ENCODE data around the gene FHL2.

Gene FHL2

DNA sequence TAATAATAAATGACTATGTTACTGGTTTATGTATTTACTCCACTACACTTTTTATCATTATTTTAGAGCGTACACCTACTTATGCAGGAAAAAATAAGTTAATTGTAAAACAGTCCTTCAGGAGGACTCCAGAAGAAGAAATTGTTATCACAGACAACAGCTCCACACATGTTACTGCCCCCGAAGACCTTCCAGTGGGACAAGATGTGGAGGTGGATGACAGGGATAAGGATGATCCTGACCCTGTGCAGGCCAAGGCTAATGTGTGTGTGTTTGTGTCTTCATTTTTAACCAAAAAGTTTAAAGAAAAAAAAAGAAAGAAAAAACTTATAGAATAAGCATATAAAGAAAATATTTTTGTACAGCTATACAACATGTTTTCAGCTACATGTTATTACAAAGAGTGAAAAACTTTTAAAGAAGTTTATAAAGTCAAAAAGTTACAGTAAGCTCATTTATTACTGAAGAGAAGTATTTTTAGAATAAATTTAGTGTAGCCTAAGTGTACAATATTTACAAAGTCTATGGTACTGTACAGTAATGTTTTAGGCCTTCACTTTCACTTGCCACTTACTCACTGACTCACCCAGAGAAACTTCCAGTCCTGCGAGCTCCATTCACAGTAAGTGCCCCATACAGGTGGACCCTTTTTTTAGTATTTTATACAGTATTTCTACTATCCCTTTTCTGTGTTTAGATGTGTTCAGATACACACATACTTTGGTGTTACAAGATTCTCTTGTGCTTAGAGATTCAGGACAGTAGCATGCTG is 76.8 kb downstream of the FHL2 start:
- Histone ChIP-seq H3K36me3 (ENCODE audit: insufficient read depth, low read length) (0 out of 2 replicates have a peak, but pooled peaks cover 3% of the 10 kb centered on the region), H3K9ac (ENCODE audit: insufficient read length) (no peak overlapping the region), H3K9me3 (ENCODE audit: low read depth, low read length) (no peaks in the 10 kb centered on the region), H3K4me3 (no peak overlapping the region), H3K27ac (no peak overlapping the region)
- TF ChIP-seq EZH2 (IDR thresholded peaks at IDR 0.05) = no peak
- no peak for TF ChIP-seq POLR2AphosphoS5 (IDR thresholded peaks at IDR 0.05; ENCODE audit: borderline replicate concordance, low read depth, low read length)
- no peak for TF ChIP-seq FOXP2 (optimal IDR thresholded peaks at IDR 0.05; ENCODE audit: control extremely low read depth, extremely low read length, insufficient read depth)
- DNase-seq (ENCODE audit: low read depth, low spot score) = no peak

DNA sequence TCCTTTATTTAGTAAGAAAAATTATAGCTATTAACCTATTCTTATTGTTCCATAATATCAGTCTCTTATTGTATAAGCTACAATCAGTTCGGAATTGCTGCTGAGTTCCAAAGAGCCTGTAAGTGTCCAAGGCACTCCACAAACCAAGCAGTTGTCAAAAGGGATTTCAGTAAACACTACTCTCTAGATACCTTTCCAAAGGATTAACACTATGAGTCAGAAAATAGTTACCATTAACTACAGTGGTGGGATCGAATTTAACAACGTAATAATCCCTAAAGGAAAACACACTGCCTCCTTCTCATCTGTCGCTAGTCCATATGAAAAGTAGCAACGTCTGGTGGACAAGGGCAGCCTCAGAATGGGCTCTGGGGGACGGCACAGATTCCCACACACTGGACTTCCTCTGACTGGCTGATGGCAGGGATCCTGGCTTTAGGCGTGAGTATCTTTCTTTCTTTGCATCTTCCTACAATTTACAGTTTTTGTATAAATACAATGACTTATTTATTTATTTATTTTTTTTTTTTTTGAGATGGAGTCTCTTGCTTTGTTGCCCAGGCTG is 78.1 kb downstream of the FHL2 start:
- TF ChIP-seq EZH2 (IDR thresholded peaks at IDR 0.05) = no peak
- TF ChIP-seq POLR2AphosphoS5 (IDR thresholded peaks at IDR 0.05; ENCODE audit: borderline replicate concordance, low read depth, low read length) = no peak
- no peak for TF ChIP-seq FOXP2 (optimal IDR thresholded peaks at IDR 0.05; ENCODE audit: control extremely low read depth, extremely low read length, insufficient read depth)

GRCh38 chr2:105317937-105318336 is 80.9 kb downstream of the FHL2 start:
- Histone ChIP-seq H3K9me3 (ENCODE audit: low read depth, low read length) (no peaks in the 10 kb centered on the region), H3K9ac (ENCODE audit: insufficient read length) (no peak overlapping the region), H3K27ac (no peak overlapping the region), H3K4me3 (no peak overlapping the region), H3K36me3 (ENCODE audit: insufficient read depth, low read length) (no peaks in the 10 kb centered on the region)
- TF ChIP-seq EZH2 (IDR thresholded peaks at IDR 0.05) = no peak
- no peak for TF ChIP-seq FOXP2 (optimal IDR thresholded peaks at IDR 0.05; ENCODE audit: control extremely low read depth, extremely low read length, insufficient read depth)
- no peak for TF ChIP-seq POLR2AphosphoS5 (IDR thresholded peaks at IDR 0.05; ENCODE audit: borderline replicate concordance, low read depth, low read length)
- no peak for DNase-seq (ENCODE audit: low read depth, low spot score)

More for the DNA sequence above, 78.1 kb downstream of the FHL2 start:
- DNase-seq (ENCODE audit: low read depth, low spot score) = no peak
- H3K27ac ChIP-seq = no peak overlapping the region
- H3K36me3 ChIP-seq (ENCODE audit: insufficient read depth, low read length) = 0 out of 2 replicates have a peak, but pooled peaks cover 3% of the 10 kb centered on the region
- H3K4me3 ChIP-seq = no peak overlapping the region
- H3K9ac ChIP-seq (ENCODE audit: insufficient read length) = no peak overlapping the region
- no peaks in the 10 kb centered on the region for H3K9me3 ChIP-seq (ENCODE audit: low read depth, low read length)

DNA sequence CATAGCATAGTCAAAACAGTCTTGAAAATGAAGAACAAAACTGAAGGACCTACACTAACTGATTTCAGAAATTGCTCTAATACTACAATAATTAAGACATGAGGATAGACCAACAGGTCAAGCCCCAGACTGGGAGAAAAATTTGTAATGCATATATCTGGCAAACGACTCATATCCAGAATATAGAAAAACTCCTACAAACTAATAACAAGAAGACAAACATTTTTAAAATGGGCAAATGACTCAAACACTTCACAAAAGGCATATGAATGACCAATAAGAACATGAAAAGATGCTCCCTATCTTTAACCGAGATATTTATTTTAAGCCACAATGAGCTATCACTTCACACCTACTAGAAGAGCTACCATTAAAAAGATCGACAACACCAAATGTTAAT is 83.5 kb downstream of the FHL2 start:
- no peak overlapping the region for H3K27ac ChIP-seq
- no peaks in the 10 kb centered on the region for H3K36me3 ChIP-seq (ENCODE audit: insufficient read depth, low read length)
- H3K9ac ChIP-seq (ENCODE audit: insufficient read length) = no peak overlapping the region
- no peak for TF ChIP-seq FOXP2 (optimal IDR thresholded peaks at IDR 0.05; ENCODE audit: control extremely low read depth, extremely low read length, insufficient read depth)
- no peak for TF ChIP-seq POLR2AphosphoS5 (IDR thresholded peaks at IDR 0.05; ENCODE audit: borderline replicate concordance, low read depth, low read length)
- no peak for TF ChIP-seq EZH2 (IDR thresholded peaks at IDR 0.05)
- no peaks in the 10 kb centered on the region for H3K9me3 ChIP-seq (ENCODE audit: low read depth, low read length)
- H3K4me3 ChIP-seq = no peak overlapping the region
- no peak for DNase-seq (ENCODE audit: low read depth, low spot score)

- Histone ChIP-seq H3K9me3 (ENCODE audit: low read depth, low read length) (no peaks in the 10 kb centered on the region), H3K36me3 (ENCODE audit: insufficient read depth, low read length) (no peaks in the 10 kb centered on the region), H3K9ac (ENCODE audit: insufficient read length) (no peak overlapping the region), H3K27ac (no peak overlapping the region), H3K4me3 (no peak overlapping the region)
- no peak for TF ChIP-seq POLR2AphosphoS5 (IDR thresholded peaks at IDR 0.05; ENCODE audit: borderline replicate concordance, low read depth, low read length)
- no peak for TF ChIP-seq FOXP2 (optimal IDR thresholded peaks at IDR 0.05; ENCODE audit: control extremely low read depth, extremely low read length, insufficient read depth)
- TF ChIP-seq EZH2 (IDR thresholded peaks at IDR 0.05) = no peak
- DNase-seq (ENCODE audit: low read depth, low spot score) = no peak
Measured at GRCh38 chr2:105313877-105314276, 85.0 kb downstream of the FHL2 start.
